Mesothelial cell of epicardium (in vitro differentiated cells): Measurements from ENCODE around the gene CERS2. TPM values are rescaled to one million over a fixed set of nuclear protein-coding genes. Genes with fewer than 3 reads are reported as not detected.
A peak's percentile ranks its signal among the peaks of the same experiment; 100 is the strongest.
"Not testable (repeated sequence)": the region's sequence is repeated elsewhere in the genome, so short reads cannot be mapped to it uniquely, and the experiment has no call there.

ENCODE experiments used
- DNase-seq, 2 experiments: peaks; one replicate each; pipeline ENCODE4 v3.0.0; 2021; ENCODE audit warnings: low spot score in 2 of 2; ENCODE audit not compliant: unreplicated experiment in 2 of 2
- H3K27ac Mint-ChIP-seq: 2 replicates; pipeline ENCODE4 v1.8.0; 2021; ENCODE audit warnings: mixed read lengths
- H3K27me3 Mint-ChIP-seq: 2 replicates; pipeline ENCODE4 v1.8.0; 2021; ENCODE audit warnings: low read depth, mixed read lengths
- H3K36me3 Mint-ChIP-seq: 2 replicates; pipeline ENCODE4 v1.8.0; 2021; ENCODE audit warnings: mixed read lengths
- H3K4me1 Mint-ChIP-seq: 2 replicates; pipeline ENCODE4 v1.8.0; 2021; ENCODE audit warnings: mixed read lengths
- H3K4me3 Mint-ChIP-seq: 2 replicates; pipeline ENCODE4 v1.8.0; 2021; ENCODE audit warnings: mild to moderate bottlenecking, moderate library complexity, mixed read lengths
- H3K9me3 Mint-ChIP-seq: 2 replicates; pipeline ENCODE4 v1.8.0; 2021; ENCODE audit warnings: mixed read lengths
- total RNA-seq: library from RNA; stranded (reverse); gene quantifications from 3 replicates; pipeline ENCODE4 v1.2.1, GENCODE V29; 2021
- TF ChIP-seq, protein P1 (sequence below): fragments of 200-600 bp; sonication (generic); IDR thresholded peaks from one replicate; pipeline ENCODE4 v1.5.0; 2021; ENCODE audit warnings: antibody characterized with exemption; ENCODE audit not compliant: unreplicated experiment

Gene CERS2
- total RNA-seq, 1 donor from 2014 or later: 132 TPM

DNA sequence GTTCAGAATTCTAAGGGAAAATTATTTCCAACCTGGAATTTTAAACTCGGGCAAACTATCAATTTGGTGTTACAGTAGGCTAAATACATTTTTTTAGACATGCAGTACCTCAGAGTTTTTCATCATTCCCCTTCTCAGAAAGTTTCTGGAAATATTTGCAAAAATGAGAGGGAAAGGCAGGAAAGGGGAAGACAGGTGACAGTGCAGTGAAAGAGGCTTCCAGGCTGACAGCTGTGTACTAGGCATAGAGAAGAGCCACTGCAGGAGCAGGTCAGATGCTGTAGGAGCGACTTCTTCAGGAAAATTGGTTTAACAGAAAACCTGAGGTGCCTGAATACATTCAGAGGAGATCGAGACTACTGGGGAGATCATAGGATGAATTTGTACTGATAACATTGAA, 19.9 kb downstream of the CERS2 start:
- no peaks in the 10 kb centered on the region for H3K4me1 Mint-ChIP-seq
- TF ChIP-seq, protein P1, sequence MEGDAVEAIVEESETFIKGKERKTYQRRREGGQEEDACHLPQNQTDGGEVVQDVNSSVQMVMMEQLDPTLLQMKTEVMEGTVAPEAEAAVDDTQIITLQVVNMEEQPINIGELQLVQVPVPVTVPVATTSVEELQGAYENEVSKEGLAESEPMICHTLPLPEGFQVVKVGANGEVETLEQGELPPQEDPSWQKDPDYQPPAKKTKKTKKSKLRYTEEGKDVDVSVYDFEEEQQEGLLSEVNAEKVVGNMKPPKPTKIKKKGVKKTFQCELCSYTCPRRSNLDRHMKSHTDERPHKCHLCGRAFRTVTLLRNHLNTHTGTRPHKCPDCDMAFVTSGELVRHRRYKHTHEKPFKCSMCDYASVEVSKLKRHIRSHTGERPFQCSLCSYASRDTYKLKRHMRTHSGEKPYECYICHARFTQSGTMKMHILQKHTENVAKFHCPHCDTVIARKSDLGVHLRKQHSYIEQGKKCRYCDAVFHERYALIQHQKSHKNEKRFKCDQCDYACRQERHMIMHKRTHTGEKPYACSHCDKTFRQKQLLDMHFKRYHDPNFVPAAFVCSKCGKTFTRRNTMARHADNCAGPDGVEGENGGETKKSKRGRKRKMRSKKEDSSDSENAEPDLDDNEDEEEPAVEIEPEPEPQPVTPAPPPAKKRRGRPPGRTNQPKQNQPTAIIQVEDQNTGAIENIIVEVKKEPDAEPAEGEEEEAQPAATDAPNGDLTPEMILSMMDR: no peak
- H3K4me3 Mint-ChIP-seq: no peak overlapping the region
- DNase-seq: no peak
- H3K27ac Mint-ChIP-seq: no peak overlapping the region
- H3K27me3 Mint-ChIP-seq: no peaks in the 10 kb centered on the region
- no peaks in the 10 kb centered on the region for H3K9me3 Mint-ChIP-seq
- peaks cover 58% of the 10 kb centered on the region for H3K36me3 Mint-ChIP-seq

DNA sequence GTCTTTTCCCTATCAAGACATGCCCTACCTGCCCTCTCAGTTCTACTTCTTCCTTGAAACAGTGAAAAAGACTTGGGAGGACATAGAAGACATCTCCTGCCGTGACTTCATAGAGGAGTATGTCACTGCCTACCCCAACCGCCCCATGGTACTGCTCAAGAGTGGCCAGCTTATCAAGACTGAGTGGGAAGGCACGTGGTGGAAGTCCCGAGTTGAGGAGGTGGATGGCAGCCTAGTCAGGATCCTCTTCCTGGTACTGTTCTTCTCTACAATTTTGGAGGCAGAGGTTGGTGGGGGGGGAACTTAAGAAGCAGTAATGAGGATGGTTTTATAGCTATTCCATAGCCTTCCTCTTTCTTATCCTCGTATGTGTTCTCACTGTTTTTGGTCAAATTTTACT, 29.8 kb downstream of the CERS2 start:
- H3K4me1 Mint-ChIP-seq: no peaks in the 10 kb centered on the region
- H3K9me3 Mint-ChIP-seq: no peaks in the 10 kb centered on the region
- H3K4me3 Mint-ChIP-seq: no peak overlapping the region
- TF ChIP-seq, protein P1: no peak
- H3K27ac Mint-ChIP-seq: no peak overlapping the region
- H3K27me3 Mint-ChIP-seq: no peaks in the 10 kb centered on the region
- no peak for DNase-seq
- H3K36me3 Mint-ChIP-seq: peaks cover 53% of the 10 kb centered on the region

DNA sequence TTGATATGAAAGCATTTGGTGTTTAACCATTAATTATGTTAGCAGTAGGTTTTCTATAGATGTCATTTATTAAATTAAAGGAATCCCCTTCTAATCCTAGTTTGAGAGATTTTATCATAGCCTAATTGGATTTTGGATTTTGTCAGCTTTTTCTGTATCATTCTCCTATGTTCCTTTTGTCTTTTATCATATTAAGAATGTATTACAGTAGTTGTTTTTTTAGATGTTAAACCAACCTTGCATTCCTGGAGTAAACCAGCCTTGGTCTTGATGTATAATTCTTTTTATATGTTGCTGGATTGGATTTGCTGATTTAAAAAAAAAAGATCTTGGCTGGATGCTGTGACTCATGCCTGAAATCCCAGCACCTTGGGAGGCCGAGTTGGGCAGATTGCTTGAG, 42.9 kb downstream of the CERS2 start:
- H3K36me3 Mint-ChIP-seq: peaks cover 60% of the 10 kb centered on the region
- H3K27ac Mint-ChIP-seq: no peak overlapping the region
- peaks cover 11% of the 10 kb centered on the region for H3K9me3 Mint-ChIP-seq

DNA sequence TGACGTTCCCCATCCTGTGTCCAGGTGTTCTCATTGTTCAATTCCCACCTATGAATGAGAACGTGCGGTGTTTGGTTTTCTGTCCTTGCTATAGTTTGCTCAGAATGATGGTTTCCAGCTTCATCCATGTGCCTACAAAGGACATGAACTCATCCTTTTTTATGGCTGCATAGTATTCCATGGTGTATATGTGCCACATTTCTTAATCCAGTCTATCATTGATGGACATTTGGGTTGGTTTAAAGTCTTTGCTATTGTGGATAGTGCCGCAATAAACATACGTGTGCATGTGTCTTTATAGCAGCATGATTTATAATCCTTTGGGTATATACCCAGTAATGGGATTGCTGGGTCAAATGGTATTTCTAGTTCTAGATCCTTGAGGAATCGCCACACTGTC, 45.9 kb downstream of the CERS2 start:
- Mint-ChIP-seq H3K4me1 (peaks cover 17% of the 10 kb centered on the region), H3K9me3 (peaks cover 11% of the 10 kb centered on the region), H3K36me3 (peaks cover 45% of the 10 kb centered on the region)
- H3K27ac Mint-ChIP-seq, DNase-seq, H3K4me3 Mint-ChIP-seq, H3K27me3 Mint-ChIP-seq: not testable (repeated sequence)

More for the DNA sequence above, 42.9 kb downstream of the CERS2 start:
- Mint-ChIP-seq H3K27me3 (no peaks in the 10 kb centered on the region), H3K4me3 (no peak overlapping the region), H3K4me1 (peaks cover 11% of the 10 kb centered on the region)
- TF ChIP-seq, protein P1: no peak
- no peak for DNase-seq

DNA sequence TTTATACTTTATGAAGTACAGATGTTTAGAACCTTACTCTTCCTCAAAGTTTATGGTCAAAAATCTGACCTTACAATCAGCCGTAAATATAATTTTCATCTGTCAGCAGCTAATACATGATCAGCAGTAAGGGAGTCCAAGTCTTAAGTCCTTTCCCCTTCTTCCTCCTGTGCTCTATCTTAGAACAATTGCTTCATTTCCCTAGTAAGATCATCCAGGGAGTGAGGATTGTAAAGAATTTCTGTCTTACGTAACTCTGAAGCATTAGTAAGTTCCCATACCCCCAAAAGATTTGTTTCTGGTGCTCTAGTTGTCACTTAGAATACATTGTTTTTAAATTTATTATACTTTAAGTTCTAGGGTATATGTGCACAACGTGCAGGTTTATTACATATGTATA, 46.3 kb downstream of the CERS2 start:
- Mint-ChIP-seq H3K36me3 (peaks cover 45% of the 10 kb centered on the region), H3K4me3 (peak overlapping the region; percentile 50), H3K27ac (no peak overlapping the region)

DNA sequence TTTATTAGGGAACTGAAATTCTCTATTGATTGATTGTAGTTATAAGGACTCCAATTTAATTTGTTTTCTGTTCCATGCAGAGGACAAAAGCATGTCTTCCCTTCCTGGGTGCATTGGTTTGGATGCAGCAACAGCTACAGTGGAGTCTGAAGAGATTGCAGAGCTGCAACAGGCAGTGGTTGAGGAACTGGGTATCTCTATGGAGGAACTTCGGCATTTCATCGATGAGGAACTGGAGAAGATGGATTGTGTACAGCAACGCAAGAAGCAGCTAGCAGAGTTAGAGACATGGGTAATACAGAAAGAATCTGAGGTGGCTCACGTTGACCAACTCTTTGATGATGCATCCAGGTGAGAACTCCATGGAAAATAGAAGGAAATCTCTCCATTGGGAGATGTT, 47.0 kb downstream of the CERS2 start:
- no peak for DNase-seq
- no peaks in the 10 kb centered on the region for H3K27me3 Mint-ChIP-seq
- TF ChIP-seq, protein P1: no peak
- peaks cover 11% of the 10 kb centered on the region for H3K9me3 Mint-ChIP-seq
- H3K4me3 Mint-ChIP-seq: peak overlapping the region; percentile 96
- H3K36me3 Mint-ChIP-seq: peaks cover 44% of the 10 kb centered on the region
- H3K27ac Mint-ChIP-seq: no peak overlapping the region
- H3K4me1 Mint-ChIP-seq: peaks cover 17% of the 10 kb centered on the region

More for the DNA sequence above, 46.3 kb downstream of the CERS2 start:
- TF ChIP-seq, protein P1: no peak
- no peak for DNase-seq
- Mint-ChIP-seq H3K27me3 (no peaks in the 10 kb centered on the region), H3K4me1 (peaks cover 17% of the 10 kb centered on the region), H3K9me3 (peaks cover 11% of the 10 kb centered on the region)
